HepG2 (cell line): ENCODE measurements around the gene KLF3. TPM values are rescaled to one million over a fixed set of nuclear protein-coding genes. Genes with fewer than 3 reads are reported as not detected.

Experiments used
- CBX5 ChIP-seq: sonication (generic); formaldehyde crosslinking; IDR thresholded peaks from 2 replicates; pipeline ENCODE4 v1.4.0; 2020; ENCODE audit warnings: missing genetic modification reagents, borderline replicate concordance
- CREB1 ChIP-seq, 2 experiments: fragments of 450-650 bp in 1 of 2; IDR thresholded peaks; 2 replicates each; pipeline ENCODE4 v1.6.1; 2016 to 2017; ENCODE audit warnings: control low read depth in 1 of 2, mild to moderate bottlenecking in 1 of 2, missing compliant biosample characterization in 1 of 2, missing genetic modification characterization in 1 of 2
- EHMT2 ChIP-seq: fragments of 200-600 bp; sonication (generic); IDR thresholded peaks from 2 replicates; pipeline ENCODE4 v1.7.0; 2017; ENCODE audit warnings: antibody characterized with exemption, low read depth, low read length, borderline replicate concordance
- FOXA1 ChIP-seq, 2 experiments: fragments of 450-650 bp in 1 of 2; sonication (generic) in 1 of 2; formaldehyde crosslinking in 1 of 2; IDR thresholded peaks; 2 replicates each; pipeline versions ENCODE4 v1.4.0 to v1.6.1; 2016 to 2020; ENCODE audit warnings: missing genetic modification reagents in 1 of 2
- GABPA ChIP-seq, 2 experiments: IDR thresholded peaks; 2 replicates each; pipeline ENCODE4 v1.6.1; 2011 to 2016; ENCODE audit warnings: low read depth in 2 of 2, low read length in 1 of 2, missing biosample characterization in 1 of 2, missing genetic modification characterization in 1 of 2
- HNF4G ChIP-seq, 2 experiments: sonication (generic) in 1 of 2; formaldehyde crosslinking in 1 of 2; IDR thresholded peaks; 2 replicates each; pipeline versions ENCODE4 v1.4.0 to v1.6.1; 2011 to 2020; ENCODE audit warnings: borderline replicate concordance in 2 of 2, low read depth in 2 of 2, mild to moderate bottlenecking in 2 of 2, low read length in 1 of 2, missing genetic modification reagents in 1 of 2, moderate library complexity in 1 of 2
- KLF13 ChIP-seq: sonication (generic); formaldehyde crosslinking; IDR thresholded peaks from 2 replicates; pipeline ENCODE4 v1.4.0; 2020; ENCODE audit warnings: mild to moderate bottlenecking, missing genetic modification reagents
- MED8 ChIP-seq: sonication (generic); formaldehyde crosslinking; IDR thresholded peaks from 2 replicates; pipeline ENCODE4 v1.8.1; 2023; ENCODE audit warnings: mild to moderate bottlenecking, missing genetic modification reagents; ENCODE audit not compliant: insufficient replicate concordance
- MXI1 ChIP-seq: IDR thresholded peaks from 3 replicates; pipeline ENCODE4 v1.6.1; 2012; ENCODE audit warnings: low read depth, low read length, inconsistent platforms, borderline replicate concordance
- SP2 ChIP-seq: sonication (generic); formaldehyde crosslinking; IDR thresholded peaks from 2 replicates; pipeline ENCODE4 v1.5.1; 2020; ENCODE audit warnings: mild to moderate bottlenecking, missing genetic modification reagents
- ZFYVE20 ChIP-seq: sonication (generic); formaldehyde crosslinking; IDR thresholded peaks from 2 replicates; pipeline ENCODE4 v1.8.0; 2023; ENCODE audit warnings: low read depth, mild to moderate bottlenecking, moderate library complexity, missing genetic modification reagents, borderline replicate concordance
- ZNF230 ChIP-seq: sonication (generic); formaldehyde crosslinking; IDR thresholded peaks from 2 replicates; pipeline ENCODE4 v1.4.0; 2020; ENCODE audit warnings: mild to moderate bottlenecking, missing genetic modification reagents
- ZNF556 ChIP-seq: sonication (generic); formaldehyde crosslinking; IDR thresholded peaks from 2 replicates; pipeline ENCODE4 v1.4.0; 2020; ENCODE audit warnings: mild to moderate bottlenecking, missing genetic modification reagents, borderline replicate concordance
- ZNF605 ChIP-seq: sonication (generic); formaldehyde crosslinking; IDR thresholded peaks from 2 replicates; pipeline ENCODE4 v1.8.0; 2022; ENCODE audit warnings: mild to moderate bottlenecking, missing genetic modification reagents
- ZNF670 ChIP-seq: sonication (generic); formaldehyde crosslinking; IDR thresholded peaks from 2 replicates; pipeline ENCODE4 v1.8.0; 2022; ENCODE audit warnings: mild to moderate bottlenecking, missing genetic modification reagents, borderline replicate concordance
- polyA plus RNA-seq, 8 experiments: library from polyadenylated mRNA; depleted of rRNA in 3 of 8; stranded (reverse) in 7 of 8; unstranded in 1 of 8; fragments of >200 nt; fragmentation: Illumina TruSeq in 4 of 8; extraction: Trizol in 4 of 8; gene quantifications; 2 replicates each; pipeline versions ENCODE4 v1.2.1 to v1.2.3, GENCODE V29; 2011 to 2016; ENCODE audit warnings: low read depth in 4 of 8, missing spikeins in 1 of 8, mixed read lengths in 1 of 8; ENCODE audit not compliant: insufficient read depth in 1 of 8
- total RNA-seq, 5 experiments: library from RNA; depleted of rRNA; stranded (reverse); fragments of >200 nt; fragmentation: Illumina TruSeq; extraction: Trizol; gene quantifications; 2 replicates each; pipeline ENCODE4 v1.2.3, GENCODE V29; 2016; ENCODE audit warnings: low read depth in 1 of 5
- TF ChIP-seq, protein P1 (sequence below): sonication (generic); formaldehyde crosslinking; IDR thresholded peaks from 2 replicates; pipeline ENCODE4 v1.4.0; 2020; ENCODE audit warnings: mild to moderate bottlenecking, missing genetic modification reagents
- TF ChIP-seq, protein P2 (sequence below): sonication (generic); formaldehyde crosslinking; IDR thresholded peaks from 2 replicates; pipeline ENCODE4 v1.5.0; 2020; ENCODE audit warnings: missing genetic modification reagents
- TF ChIP-seq, protein P3 (sequence below): sonication (generic); formaldehyde crosslinking; IDR thresholded peaks from 2 replicates; pipeline ENCODE4 v1.4.0; 2020; ENCODE audit warnings: missing genetic modification reagents, borderline replicate concordance

KLF3 gene
- total and polyA plus RNA-seq, 2 of the 13 experiments (the other 11 are each of a cell fraction or from before 2014, with no cell fraction given), result 29.1 to 37.8 TPM

DNA sequence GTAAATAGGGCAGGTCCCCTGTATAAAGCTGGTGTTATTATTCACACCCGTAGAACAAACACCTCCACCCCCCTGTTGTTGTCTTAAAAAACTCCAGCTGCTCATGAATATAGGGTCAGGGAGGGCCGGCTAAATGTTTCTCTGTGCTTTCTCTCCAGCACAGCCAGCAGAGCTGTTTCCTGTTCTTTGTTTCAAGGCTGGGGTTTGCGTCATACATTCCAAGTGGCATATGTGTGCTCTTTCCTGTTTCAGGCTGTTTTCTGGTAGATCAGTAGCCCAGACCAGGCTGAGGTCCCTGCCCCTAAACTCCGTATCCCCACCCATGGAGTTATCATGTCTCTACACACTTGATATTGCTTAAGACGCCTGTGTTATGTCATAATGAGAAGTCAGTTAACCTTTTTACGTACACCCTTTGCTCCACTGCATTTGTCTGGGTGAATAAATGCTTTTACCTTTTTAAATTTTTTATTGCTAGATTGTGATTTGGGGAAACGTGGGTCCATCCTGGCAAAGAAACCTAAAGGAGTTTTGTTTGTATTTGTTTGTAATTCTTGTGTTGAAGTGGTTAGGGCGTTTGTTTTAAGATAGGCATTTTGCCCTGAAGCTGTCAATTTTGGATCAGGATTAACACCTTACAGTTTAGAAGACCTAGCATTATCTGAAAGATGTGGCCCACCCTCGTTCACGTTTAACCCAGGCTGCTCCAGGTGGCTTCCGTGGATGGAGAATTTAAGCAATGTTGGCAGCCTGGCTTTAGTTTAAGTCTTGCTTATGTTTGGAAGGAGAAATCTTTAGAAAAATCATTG lies 3.3 kb downstream of the KLF3 start (continued):
- TF ChIP-seq, protein P1, sequence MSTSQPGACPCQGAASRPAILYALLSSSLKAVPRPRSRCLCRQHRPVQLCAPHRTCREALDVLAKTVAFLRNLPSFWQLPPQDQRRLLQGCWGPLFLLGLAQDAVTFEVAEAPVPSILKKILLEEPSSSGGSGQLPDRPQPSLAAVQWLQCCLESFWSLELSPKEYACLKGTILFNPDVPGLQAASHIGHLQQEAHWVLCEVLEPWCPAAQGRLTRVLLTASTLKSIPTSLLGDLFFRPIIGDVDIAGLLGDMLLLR (CRISPR knock-in tag), result no peak
- TF ChIP-seq, protein P2, sequence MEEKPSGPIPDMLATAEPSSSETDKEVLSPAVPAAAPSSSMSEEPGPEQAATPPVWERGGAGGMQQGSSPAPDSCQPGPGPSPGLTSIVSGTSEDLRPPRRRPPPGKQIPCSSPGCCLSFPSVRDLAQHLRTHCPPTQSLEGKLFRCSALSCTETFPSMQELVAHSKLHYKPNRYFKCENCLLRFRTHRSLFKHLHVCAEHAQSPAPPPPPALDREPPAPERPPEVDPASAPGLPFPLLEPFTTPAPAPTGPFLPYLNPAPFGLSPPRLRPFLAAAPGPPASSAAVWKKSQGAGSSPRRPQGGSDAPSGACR (CRISPR knock-in tag), result no peak
- TF ChIP-seq ZFYVE20 (CRISPR knock-in tag) (no peak), FOXA1 (IDR thresholded peaks at IDR 0.05) (no peak), FOXA1 (CRISPR knock-in tag; IDR thresholded peaks at IDR 0.05) (0 out of 2 replicates have a peak, but pooled peaks have one; percentile 50), ZNF556 (CRISPR knock-in tag) (peak; percentile 69; the same call in 1 of the 2 replicates), ZNF670 (CRISPR knock-in tag) (peak; percentile 90), CBX5 (CRISPR knock-in tag) (peak; percentile 58; the same call in 1 of the 2 replicates), MED8 (CRISPR knock-in tag) (no peak), KLF13 (CRISPR knock-in tag) (no peak), CREB1 (IDR thresholded peaks at IDR 0.05) (peak; percentile 74), CREB1 (CRISPR knock-in tag; IDR thresholded peaks at IDR 0.05) (peak; percentile 84), ZNF605 (0 out of 2 replicates have a peak, but pooled peaks have one; percentile 47), GABPA (IDR thresholded peaks at IDR 0.05; ENCODE audit: low read depth, low read length) (no peak), GABPA (CRISPR knock-in tag; IDR thresholded peaks at IDR 0.05; ENCODE audit: low read depth) (peak; percentile 84), EHMT2 (no peak), ZNF230 (no peak; the same call in 1 of the 2 replicates), SP2 (CRISPR knock-in tag) (no peak), MXI1 (peak; percentile 48; the same call in 1 of the 3 replicates), HNF4G (IDR thresholded peaks at IDR 0.05; ENCODE audit: borderline replicate concordance, low read depth, low read length) (no peak), HNF4G (CRISPR knock-in tag; IDR thresholded peaks at IDR 0.05; ENCODE audit: borderline replicate concordance, low read depth) (peak; percentile 34; the same call in 1 of the 2 replicates)
- TF ChIP-seq, protein P3, sequence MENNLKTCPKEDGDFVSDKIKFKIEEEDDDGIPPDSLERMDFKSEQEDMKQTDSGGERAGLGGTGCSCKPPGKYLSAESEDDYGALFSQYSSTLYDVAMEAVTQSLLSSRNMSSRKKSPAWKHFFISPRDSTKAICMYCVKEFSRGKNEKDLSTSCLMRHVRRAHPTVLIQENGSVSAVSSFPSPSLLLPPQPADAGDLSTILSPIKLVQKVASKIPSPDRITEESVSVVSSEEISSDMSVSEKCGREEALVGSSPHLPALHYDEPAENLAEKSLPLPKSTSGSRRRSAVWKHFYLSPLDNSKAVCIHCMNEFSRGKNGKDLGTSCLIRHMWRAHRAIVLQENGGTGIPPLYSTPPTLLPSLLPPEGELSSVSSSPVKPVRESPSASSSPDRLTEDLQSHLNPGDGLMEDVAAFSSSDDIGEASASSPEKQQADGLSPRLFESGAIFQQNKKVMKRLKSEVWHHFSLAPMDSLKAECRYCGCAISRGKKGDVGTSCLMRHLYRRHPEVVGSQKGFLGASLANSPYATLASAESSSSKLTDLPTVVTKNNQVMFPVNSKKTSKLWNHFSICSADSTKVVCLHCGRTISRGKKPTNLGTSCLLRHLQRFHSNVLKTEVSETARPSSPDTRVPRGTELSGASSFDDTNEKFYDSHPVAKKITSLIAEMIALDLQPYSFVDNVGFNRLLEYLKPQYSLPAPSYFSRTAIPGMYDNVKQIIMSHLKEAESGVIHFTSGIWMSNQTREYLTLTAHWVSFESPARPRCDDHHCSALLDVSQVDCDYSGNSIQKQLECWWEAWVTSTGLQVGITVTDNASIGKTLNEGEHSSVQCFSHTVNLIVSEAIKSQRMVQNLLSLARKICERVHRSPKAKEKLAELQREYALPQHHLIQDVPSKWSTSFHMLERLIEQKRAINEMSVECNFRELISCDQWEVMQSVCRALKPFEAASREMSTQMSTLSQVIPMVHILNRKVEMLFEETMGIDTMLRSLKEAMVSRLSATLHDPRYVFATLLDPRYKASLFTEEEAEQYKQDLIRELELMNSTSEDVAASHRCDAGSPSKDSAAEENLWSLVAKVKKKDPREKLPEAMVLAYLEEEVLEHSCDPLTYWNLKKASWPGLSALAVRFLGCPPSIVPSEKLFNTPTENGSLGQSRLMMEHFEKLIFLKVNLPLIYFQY, result peak; percentile 21; the same call in 1 of the 2 replicates
